SK-MEL-5 (cell line): ENCODE measurements around the gene DKKL1. TPM values are rescaled to one million over a fixed set of nuclear protein-coding genes. Genes with fewer than 3 reads are reported as not detected.

ENCODE experiments used
- DNase-seq: peaks from one replicate; pipeline ENCODE4 v3.0.0-alpha.2; 2016; ENCODE audit warnings: low read depth, low spot score
- in situ Hi-C: cut with HindIII; loops from 2 replicates; pipeline ENCODE4 v1.10.0; 2016; ENCODE audit warnings: low sequenced_read_pairs, high pct_unique_total_duplicates, low pct_unique_long_range_greater_than_20kb
- total RNA-seq: library from RNA; depleted of rRNA; stranded (reverse); fragments of >200 nt; shearing (Covaris generic); gene quantifications from 2 replicates; pipeline ENCODE4 v1.2.3, GENCODE V29; 2014

DKKL1 gene
- total RNA-seq, 1 experiment from 2014 or later: 0.53 TPM

GRCh38 chr19:49336482-49337266 is 27.0 kb upstream of the DKKL1 start:
- DNase-seq: no peak
- in situ Hi-C loops: no loop called here

GRCh38 chr19:49337267-49338022 is 26.2 kb upstream of the DKKL1 start:
- in situ Hi-C loops: no loop called here
- no peak for DNase-seq

GRCh38 chr19:49338023-49338677 is 25.5 kb upstream of the DKKL1 start:
- in situ Hi-C loops: no loop called here
- no peak for DNase-seq

- in situ Hi-C loops: no loop called here
- DNase-seq: no peak
These were observed 24.9 kb upstream of the DKKL1 start for GRCh38 chr19:49338691-49339300.

GRCh38 chr19:49339301-49340068 is 24.2 kb upstream of the DKKL1 start:
- DNase-seq: no peak
- in situ Hi-C loops: no loop called here

- DNase-seq: no peak
- in situ Hi-C loops: no loop called here
These were observed 23.4 kb upstream of the DKKL1 start for GRCh38 chr19:49340069-49340864.

GRCh38 chr19:49340865-49341718 is 22.6 kb upstream of the DKKL1 start:
- no peak for DNase-seq
- in situ Hi-C loops: no loop called here

GRCh38 chr19:49342291-49342721 is 21.4 kb upstream of the DKKL1 start:
- DNase-seq: no peak
- in situ Hi-C loops: no loop called here

- no peak for DNase-seq
- in situ Hi-C loops: no loop called here
These were observed 20.6 kb upstream of the DKKL1 start for GRCh38 chr19:49343123-49343522.

GRCh38 chr19:49344505-49345423 is 18.9 kb upstream of the DKKL1 start:
- DNase-seq: no peak
- in situ Hi-C loops: no loop called here

GRCh38 chr19:49347191-49347590 is 16.5 kb upstream of the DKKL1 start:
- DNase-seq: no peak
- in situ Hi-C loops: no loop called here

- in situ Hi-C loops: no loop called here
- peak; percentile 93 for DNase-seq
These were observed 15.8 kb upstream of the DKKL1 start for GRCh38 chr19:49347835-49348234.

- DNase-seq: peak; percentile 13
- in situ Hi-C loops: no loop called here
These were observed 15.1 kb upstream of the DKKL1 start for GRCh38 chr19:49348305-49349189.

GRCh38 chr19:49349567-49349966 is 14.1 kb upstream of the DKKL1 start:
- in situ Hi-C loops: no loop called here
- DNase-seq: no peak
